Gastrocnemius medialis (tissue), 4 donors: ENCODE results near the gene PARP15.

Experiments used
- CTCF ChIP-seq, 5 experiments: fragments of 450-650 bp in 3 of 5; fragments of 200-600 bp in 2 of 5; sonication (generic) in 2 of 5; IDR thresholded peaks in 4 of 5; conservative IDR thresholded peaks in 1 of 5; 1 replicate in 4 of 5; 2 replicates in 1 of 5; pipeline ENCODE4 v1.5.1; 2016 to 2019; ENCODE audit warnings: antibody characterized with exemption in 5 of 5, mild to moderate bottlenecking in 3 of 5, moderate library complexity in 3 of 5
- POLR2A ChIP-seq, 2 donors: fragments of 450-650 bp; IDR thresholded peaks; one replicate each; pipeline ENCODE4 v1.6.1; 2017; ENCODE audit warnings: antibody characterized with exemption in 2 of 2, mild to moderate bottlenecking in 2 of 2, moderate library complexity in 2 of 2

GRCh38 chr3:122621112-122621511, 43.7 kb downstream of the PARP15 start:
- TF ChIP-seq CTCF (IDR thresholded peaks at IDR 0.05 in 4 of 5, conservative IDR thresholded peaks at IDR 0.05 in 1 of 5) (no peak), POLR2A (IDR thresholded peaks at IDR 0.05) (no peak)
